Kidney glomerular epithelial cell (primary cell): ENCODE results near the gene MLLT1.
A peak's percentile ranks its signal among the peaks of the same experiment; 100 is the strongest.

Source experiments
- DNase-seq: peaks from one replicate; lab custom pipeline; 2025; lab: John Stamatoyannopoulos, UW

Gene MLLT1

DNA sequence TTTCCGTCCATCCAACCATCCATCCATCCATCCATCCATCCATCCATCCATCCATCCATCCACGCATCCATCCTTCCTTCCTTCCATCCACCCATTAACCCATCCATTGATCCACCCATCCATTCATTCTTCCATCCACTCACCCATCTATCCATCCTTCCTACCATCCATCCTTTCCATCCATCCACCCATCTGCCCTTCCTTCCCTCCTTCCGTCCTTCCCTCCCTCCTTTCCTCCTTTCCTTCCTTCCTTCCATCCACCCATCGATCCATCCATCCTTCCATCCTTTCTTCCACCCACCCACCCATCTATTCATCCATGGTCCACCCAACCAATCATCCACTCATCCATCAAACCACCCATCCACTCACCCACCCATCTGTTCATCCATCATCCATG, 70.1 kb downstream of the MLLT1 start:
- no peak for DNase-seq

DNA sequence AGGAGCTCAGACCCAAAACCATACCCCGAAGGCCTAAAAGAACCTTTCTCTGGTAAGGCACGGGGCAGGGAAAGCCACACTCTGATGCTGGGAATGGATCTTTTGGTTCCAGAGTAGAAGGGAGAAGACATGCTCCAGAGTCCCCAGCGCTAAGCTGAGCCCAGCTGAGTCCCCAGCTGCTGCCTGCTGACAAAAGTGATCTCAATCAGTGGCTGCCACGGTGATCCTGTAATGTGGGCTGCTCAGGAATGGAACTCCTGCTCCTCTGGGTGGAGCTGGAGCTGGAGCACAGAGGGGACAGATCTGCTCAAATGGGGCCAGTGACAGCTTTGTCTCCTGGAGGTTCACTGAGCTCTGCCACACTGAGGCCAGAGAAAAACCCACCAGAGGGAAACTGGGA, 70.5 kb downstream of the MLLT1 start:
- DNase-seq, result no peak

DNA sequence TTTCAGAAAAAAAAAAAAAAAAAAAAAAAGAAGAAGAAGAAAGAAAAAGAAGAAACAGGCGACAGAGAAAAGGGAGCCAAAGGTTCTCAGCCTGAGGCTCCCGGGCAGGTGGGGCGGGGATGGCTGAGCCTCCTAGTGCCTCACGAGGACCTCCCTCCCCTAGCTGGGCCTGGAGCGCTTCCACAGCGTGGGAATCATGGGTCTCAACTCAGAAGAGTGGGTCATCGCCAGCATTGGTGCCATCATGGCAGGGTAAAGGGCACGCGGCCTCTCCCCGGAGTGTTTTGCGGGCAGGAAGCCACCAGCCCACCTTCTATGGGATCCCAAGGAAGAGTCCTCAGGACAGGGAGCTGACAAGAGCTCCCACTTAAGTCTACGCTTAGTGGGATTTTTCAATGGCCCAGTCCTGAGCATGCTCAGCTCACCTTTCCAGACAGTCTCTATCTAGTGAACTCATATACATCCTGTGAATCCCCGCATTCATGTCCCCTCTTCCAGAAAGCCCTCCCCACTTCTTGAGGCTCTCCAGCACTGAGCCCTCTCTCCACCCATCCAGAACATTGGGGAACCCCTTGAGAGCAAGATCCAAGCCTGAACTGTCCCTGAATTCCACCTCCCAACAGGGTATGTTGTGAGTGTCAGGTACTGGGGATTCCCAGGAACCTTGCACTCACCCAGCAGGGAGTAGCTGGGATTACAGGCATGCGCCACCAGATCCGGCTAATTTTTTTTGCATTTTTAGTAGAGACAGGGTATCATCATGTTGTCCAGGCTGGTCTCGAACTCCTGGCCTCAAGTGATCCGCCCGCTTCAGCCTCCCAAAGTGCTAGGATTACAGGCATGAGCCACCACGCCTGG, 74.7 kb downstream of the MLLT1 start:
- no peak for DNase-seq

DNA sequence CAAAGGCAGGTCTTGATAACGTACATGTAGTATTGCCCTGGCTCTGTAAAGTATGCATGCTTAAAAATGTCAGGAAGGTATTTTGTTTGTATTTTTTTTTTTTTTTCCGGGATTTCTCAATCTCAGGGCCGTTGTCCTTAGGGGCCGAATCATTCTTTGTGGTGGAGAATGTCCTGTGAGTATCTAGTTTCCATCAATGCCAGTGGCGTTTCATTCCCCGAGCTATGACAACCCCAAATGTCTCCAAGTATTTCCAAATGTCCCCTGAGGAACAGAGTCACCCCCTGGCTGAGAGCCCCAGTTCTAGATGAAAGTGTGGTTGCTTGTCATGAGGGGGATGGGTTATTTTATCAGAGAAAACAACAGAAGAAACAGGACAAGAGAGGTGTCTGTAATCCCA, 75.6 kb downstream of the MLLT1 start:
- DNase-seq, result no peak

DNA sequence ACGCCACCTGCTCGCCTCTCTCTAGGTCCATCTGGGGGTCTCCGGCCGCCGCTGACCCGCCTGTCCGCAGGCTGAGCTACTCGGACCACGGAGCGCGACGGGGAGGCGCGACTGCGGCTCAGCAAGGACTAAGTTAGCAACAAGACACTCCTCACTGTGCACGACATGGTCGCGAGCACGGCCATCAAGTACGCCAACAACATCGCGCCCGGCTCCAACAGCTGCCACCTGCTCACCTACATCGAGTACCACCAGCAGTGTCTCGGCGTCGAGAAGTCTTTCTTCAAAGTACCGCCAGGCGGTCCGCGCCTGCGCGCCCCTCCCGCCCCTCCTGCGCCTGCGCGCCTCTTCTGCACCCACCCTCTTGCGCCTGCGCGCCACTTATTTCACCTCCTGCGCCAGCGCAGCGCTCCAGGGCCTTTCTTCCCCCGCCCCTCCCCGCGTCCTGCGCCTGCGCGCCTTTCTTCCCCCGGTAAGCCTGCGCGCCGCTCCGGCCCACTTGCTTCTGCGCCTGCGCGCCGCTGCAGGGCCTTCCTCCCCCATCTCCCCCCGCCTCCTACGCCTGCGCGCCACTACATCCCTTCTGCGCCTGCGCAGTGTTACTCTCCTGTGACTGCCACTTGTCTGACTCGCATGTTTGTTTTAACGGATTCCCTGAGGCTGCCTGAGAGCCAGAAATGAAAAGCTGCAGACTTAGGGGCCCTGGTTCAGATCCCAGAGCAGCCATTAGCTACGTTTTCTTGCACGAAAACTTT, 80.4 kb downstream of the MLLT1 start:
- peak; percentile 99 for DNase-seq

DNA sequence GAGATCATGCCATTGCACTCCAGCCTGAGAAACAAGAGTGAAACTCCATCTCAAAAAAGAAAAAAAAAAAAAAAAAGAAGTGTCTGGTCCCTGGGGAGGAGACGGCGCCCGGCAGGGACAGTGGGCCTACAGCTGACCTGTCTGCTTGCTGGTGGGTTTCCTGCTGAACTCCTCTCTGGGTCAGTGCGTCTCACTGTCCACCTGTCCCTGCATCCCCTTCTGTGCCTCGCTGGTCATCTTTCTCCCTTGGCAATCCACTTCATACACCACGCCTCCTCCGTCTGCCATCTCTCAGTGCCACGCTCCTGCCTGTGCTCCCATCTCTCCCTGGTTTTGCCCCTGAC, 80.9 kb downstream of the MLLT1 start:
- no peak for DNase-seq

DNA sequence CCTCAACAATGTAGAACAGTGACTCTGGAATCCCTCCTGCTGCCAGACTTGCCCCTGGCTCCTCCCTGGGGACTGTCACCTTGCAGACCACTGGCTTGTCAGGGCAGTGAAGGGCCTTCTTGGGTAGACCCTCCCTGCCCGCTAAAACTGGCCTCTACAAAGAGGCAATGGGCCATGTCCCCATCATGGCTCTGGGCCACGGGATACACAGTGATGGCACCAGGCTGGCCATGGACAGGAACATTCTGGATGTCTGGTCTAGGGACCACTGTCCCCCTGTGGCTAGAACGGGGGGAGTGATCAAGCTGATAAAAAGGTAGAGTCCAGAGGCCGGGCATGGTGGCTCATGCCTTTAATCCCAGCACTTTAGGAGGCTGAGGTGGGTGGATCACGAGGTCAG, 83.4 kb downstream of the MLLT1 start:
- DNase-seq, result no peak

DNA sequence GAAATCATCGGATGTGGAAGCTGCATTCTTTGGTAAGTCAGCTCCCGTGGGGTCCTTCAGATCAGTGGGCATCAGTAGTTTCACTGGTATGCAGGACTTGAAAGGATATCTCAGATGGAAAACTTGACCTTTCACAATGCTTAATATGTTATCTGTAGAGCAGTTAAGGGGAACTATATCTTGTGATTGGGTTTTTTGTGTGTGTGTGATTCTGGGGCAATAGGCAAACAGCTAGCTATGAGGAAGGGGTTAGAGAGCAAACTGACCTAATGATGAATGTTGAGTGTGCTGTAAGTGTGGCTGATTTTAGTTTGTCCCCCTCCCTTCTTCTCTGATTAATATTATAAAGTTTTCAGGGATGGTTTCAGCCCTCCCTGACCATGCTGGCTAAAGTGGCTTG, 91.0 kb downstream of the MLLT1 start:
- DNase-seq, result no peak

DNA sequence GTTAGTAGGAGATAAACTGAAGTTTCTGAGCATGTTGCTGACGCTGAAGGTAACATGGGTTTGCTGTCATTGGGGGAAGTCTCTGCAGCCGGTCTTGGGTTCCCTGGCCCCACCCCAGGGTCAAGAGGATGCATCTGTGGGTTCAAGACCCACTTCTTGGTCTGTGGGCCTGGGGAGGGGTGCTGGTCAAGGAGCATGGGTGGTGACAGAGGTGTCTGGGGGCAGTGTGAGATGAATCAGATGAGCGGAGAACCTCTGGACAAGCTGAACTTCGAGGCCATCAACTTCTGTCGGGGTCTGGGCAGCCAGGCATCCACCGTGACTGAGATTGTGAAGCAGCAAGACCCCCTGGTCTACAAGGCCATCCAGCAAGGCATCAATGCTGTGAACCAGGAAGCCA, 92.4 kb downstream of the MLLT1 start:
- no peak for DNase-seq

DNA sequence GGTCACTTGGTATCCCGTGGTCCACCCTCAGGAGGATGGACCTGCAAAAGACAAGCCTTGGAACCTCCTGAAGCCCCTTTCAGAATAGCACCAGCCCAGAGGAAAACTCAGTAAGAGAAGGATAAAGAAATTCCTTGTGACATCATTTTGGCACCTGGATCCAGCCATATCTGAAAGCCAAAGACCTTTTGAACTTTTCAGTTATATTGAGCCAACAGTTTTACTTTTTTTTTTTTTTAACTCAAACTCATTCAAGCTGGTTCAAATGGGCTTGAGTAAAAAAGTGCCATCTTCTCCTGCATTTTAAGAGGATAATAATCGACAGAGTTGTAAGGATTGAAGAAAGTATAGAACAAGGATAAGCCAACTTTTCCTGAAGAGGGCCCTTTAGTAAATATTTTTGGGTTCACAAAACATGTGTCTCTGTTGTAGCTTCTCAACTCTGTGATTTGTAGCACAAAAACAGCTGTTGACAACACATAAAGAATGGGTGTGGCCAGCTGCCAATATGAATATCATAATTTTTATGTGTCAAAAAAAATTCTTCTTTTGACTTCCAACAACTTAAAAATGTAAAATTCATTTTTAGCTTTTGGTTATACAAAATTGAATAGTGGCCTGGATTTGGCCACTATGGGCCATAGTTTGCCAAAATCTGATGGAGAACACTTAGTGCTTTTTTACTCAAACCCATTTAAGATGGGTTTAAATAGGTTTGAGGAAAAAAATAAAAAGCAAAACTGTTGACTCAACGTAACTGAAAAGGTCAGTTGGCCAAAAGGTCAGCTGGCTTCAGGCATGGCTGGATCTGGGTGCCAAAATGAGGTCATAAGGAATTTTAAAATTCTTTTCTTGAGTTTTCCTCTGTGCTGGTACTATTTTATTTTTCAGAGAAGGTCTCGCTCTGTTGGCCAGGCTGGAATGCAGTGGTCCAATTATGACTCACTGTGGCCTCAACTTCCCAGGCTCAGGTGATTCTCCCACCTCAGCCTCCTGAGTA, 93.6 kb downstream of the MLLT1 start:
- peak; percentile 3 for DNase-seq

DNA sequence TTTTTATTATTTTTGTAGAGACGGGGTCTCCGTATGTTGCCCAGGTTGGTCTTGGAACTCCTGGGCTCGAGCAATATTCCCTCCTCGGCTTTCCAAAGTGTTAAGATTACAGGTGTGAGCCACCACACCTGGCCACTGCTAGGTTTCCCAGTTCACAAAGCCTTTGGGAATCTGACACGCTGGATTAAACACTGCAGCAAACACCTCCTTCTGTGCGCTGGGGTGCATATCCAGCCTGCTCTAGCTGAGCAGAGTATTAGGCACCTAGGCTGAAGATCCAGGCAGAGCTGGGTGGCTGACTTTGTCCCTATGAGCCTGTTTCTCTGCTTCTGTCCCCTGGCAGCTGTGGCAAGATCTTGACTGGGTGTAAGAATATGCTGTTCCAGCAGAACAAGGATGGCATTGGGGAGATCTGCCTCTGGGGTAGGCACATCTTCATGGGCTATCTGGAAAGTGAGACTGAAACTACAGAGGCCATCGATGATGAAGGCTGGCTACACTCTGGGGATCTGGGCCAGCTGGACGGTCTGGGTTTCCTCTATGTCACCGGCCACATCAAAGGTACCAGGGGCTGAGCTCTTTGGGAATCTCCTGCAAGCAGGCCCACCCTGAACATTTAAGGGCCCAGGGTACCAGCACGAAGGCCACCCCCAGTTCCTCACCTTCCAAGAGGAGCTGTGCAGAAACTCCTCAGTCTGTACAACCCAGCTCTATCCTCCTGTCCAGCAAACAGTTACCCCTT, 94.5 kb downstream of the MLLT1 start:
- no peak for DNase-seq

DNA sequence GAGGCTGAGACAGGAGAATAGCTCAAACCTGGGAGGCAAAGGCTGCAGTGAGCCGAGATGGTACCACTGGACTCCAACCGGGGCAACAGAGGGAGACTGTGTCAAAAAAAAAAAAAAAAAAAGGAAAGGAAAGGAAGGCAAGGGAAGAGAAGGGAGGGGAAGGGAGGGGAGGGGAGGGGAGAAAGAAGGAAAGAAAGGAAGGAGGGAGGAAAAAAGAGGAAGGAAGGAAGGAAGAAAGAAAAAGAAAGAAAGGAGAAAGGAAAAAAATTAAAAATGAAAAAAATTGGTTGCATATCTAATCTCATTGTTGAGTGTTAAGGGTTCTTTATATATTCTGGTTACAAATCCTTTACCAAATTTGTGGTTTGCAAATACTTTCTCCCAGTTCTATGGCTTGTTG, 98.7 kb downstream of the MLLT1 start:
- DNase-seq, result no peak

DNA sequence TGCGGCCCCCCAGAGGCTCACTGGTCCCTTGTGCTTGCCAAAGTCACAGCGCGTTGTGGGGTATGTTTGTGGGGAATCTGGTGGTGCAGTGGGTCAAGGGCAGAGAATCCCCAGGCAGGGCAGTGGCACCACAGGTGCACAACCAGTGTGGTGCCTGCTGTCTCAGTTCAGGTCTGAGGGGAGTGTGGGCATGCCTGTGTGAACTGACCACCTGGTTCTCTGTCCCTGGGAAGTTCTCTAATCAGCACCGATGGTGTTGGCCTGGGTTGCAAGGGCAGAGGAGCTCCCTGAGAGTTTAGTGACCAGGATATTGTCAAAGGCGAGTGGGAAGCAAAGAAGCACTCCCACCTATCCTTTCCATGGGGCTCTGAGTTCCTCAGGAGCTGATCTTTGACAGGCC, 106.6 kb downstream of the MLLT1 start:
- no peak for DNase-seq

DNA sequence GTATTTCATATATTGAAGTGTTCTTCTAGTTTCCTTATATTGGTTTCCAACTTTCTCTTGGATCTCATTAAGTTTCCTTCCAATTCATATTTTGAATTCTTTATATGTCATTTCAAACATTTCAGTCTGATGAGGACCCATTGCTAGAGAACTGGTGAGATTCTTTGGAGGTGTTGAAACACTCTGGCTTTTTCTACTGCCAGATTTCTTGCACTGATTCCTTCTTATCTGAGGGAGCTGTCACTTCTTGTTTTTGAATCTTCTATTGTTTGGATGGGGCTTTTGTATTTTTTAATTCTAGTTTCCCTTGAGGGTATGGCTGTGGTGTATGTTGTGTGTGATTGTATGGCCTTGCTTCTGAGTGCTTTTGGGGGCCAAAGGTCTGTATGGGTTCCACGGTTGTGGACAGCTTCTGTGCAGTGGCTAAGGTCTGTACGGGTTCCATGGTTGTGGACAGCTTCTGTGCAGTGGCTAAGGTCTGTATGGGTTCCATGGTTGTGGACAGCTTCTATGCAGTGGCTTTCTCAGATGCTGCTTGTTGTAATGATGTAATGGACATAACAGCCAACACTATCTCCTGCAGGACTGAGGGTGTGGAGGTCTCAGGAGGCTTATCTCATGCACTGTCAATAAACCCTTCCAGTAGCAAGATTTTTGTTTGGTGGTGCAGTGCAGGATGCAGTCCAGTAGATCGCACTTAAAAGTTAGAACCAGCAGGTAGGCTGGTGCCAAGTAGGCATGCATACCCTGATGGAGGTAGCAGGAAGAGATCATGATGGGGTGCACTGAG, 107.5 kb downstream of the MLLT1 start:
- DNase-seq, result no peak

DNA sequence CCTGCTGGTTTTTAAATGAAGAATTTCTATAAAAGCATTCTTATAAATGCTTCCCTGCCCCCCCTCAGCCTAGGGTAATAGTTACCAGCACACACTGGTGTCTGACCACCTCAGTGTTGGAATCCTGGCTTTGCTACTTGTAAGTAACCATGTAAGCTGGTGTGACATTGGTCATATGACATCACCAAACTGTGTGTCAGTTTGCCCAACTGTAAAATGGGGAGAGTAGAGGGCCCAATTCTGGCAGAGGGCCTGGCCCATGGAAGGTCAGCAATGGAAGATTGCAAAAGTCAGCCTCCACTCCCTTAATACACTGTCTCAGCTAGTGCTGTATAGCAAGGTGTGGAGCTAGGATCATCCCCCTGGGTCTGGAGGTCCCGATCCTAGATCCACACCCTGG, 112.7 kb downstream of the MLLT1 start:
- no peak for DNase-seq

DNA sequence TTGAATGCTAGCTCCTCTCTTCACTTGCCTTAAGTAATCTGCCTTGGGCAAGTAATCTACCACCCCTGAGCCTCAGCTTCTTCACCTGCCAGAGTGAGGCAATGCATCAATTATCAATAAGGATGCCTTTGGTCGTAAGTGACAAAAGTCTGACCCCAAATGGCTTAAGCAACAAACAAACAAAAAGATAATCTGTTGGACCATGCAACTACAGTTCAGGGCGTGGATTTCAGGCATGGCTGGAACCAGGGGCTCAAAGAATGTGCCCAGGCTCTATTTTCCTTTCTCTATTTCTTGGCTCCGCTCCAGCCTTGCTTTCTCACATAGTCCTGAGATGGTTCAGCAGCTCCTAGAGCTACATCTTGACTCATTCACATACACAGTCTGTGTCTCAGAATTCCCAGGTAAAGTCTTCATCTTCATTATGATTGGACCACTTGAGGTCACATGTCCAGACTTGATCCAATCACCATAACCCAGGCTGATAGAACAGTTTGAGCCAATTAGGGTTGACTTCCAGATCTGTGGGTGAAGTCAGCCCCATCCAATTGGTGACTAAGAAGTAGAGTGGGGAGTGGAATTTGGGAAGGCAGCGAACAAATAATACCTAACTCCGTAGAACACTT, 114.8 kb downstream of the MLLT1 start:
- peak; percentile 4 for DNase-seq

DNA sequence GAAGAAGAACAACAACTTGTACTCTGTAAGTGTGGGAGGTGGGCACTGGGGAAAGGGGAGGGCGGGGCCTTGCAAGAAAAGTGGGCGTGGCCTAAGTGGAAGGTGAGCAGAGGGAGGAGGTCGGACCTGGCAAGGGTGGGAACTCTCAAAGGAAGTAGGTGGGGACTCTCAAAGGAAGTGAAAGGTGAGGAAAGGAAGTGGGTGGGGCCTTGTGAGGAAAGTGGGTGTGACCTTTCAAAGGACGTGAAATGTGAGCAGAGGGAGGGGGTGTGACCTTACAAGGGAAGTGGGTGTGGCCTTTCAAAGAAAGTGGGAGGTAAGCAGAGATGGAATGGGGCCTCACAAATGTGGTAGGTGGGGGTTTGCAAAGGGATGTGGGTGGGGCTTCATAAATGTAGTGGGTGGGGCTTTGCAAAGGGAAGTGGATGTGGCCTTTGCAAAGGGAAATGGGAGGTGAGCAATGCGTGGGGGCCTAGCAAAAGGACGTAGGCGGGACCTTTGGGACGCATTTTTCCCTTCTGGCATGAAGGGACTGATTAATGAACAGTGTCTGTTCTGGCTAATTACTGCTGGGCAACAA, 118.4 kb downstream of the MLLT1 start:
- DNase-seq, result no peak
